HepG2 (cell line): ENCODE data around the gene UPK1A. TPM values are rescaled to one million over a fixed set of nuclear protein-coding genes. Genes with fewer than 3 reads are reported as not detected.
A peak's percentile ranks its signal among the peaks of the same experiment; 100 is the strongest.

Experiments used
- CREB1 ChIP-seq, 2 experiments: fragments of 450-650 bp in 1 of 2; IDR thresholded peaks; 2 replicates each; pipeline ENCODE4 v1.6.1; 2016 to 2017; ENCODE audit warnings: control low read depth in 1 of 2, mild to moderate bottlenecking in 1 of 2, missing compliant biosample characterization in 1 of 2, missing genetic modification characterization in 1 of 2
- DNMT3B ChIP-seq: conservative IDR thresholded peaks from 2 replicates; pipeline ENCODE4 v1.6.1; 2016; ENCODE audit warnings: missing biosample characterization, control low read depth
- ESRRA ChIP-seq: sonication (generic); formaldehyde crosslinking; IDR thresholded peaks from 2 replicates; pipeline ENCODE4 v1.5.1; 2020; ENCODE audit warnings: mild to moderate bottlenecking, low read depth, missing genetic modification reagents
- FOSL2 ChIP-seq: sonication (generic); formaldehyde crosslinking; IDR thresholded peaks from 2 replicates; pipeline ENCODE4 v1.4.0; 2020; ENCODE audit warnings: missing genetic modification reagents
- FOXP1 ChIP-seq, 2 experiments: fragments of 450-650 bp in 1 of 2; IDR thresholded peaks; 2 replicates each; pipeline ENCODE4 v1.6.1; 2017 to 2018; ENCODE audit warnings: antibody characterized with exemption in 1 of 2
- JDP2 ChIP-seq: sonication (generic); formaldehyde crosslinking; IDR thresholded peaks from 2 replicates; pipeline ENCODE4 v1.8.1; 2022; ENCODE audit warnings: missing genetic modification reagents, borderline replicate concordance
- MEIS1 ChIP-seq: sonication (generic); formaldehyde crosslinking; IDR thresholded peaks from 2 replicates; pipeline ENCODE4 v1.9.0; 2021; ENCODE audit warnings: mild to moderate bottlenecking, missing genetic modification reagents, moderate library complexity, borderline replicate concordance
- ONECUT2 ChIP-seq: sonication (generic); formaldehyde crosslinking; IDR thresholded peaks from 2 replicates; pipeline ENCODE4 v1.4.0; 2020; ENCODE audit warnings: missing genetic modification reagents
- SSRP1 ChIP-seq: IDR thresholded peaks from 2 replicates; pipeline ENCODE4 v1.6.1; 2016; ENCODE audit warnings: control low read depth
- ZBTB40 ChIP-seq, 2 experiments: fragments of 450-650 bp in 1 of 2; sonication (generic) in 1 of 2; formaldehyde crosslinking in 1 of 2; IDR thresholded peaks; 2 replicates each; pipeline versions ENCODE4 v1.6.1 to v1.8.0; 2016 to 2022; ENCODE audit warnings: antibody characterized with exemption in 1 of 2, mild to moderate bottlenecking in 1 of 2, missing genetic modification reagents in 1 of 2
- ZHX1 ChIP-seq: sonication (generic); formaldehyde crosslinking; IDR thresholded peaks from 2 replicates; pipeline ENCODE4 v1.8.1; 2022; ENCODE audit warnings: low read depth, mild to moderate bottlenecking, missing genetic modification reagents
- ZKSCAN8 ChIP-seq: IDR thresholded peaks from 2 replicates; pipeline ENCODE4 v1.6.1; 2016; ENCODE audit warnings: borderline replicate concordance, missing genetic modification reagents, missing compliant biosample characterization
- ZNF383 ChIP-seq: sonication (generic); formaldehyde crosslinking; IDR thresholded peaks from 2 replicates; pipeline ENCODE4 v1.4.0; 2020; ENCODE audit warnings: missing genetic modification reagents, mild to moderate bottlenecking, borderline replicate concordance
- ZNF740 ChIP-seq: sonication (generic); formaldehyde crosslinking; IDR thresholded peaks from 2 replicates; pipeline ENCODE4 v1.4.0; 2020; ENCODE audit warnings: missing genetic modification reagents
- ZNF761 ChIP-seq: sonication (generic); formaldehyde crosslinking; conservative IDR thresholded peaks from 2 replicates; pipeline ENCODE4 v1.4.0; 2020; ENCODE audit warnings: mild to moderate bottlenecking, missing genetic modification reagents
- ZSCAN25 ChIP-seq: sonication (generic); formaldehyde crosslinking; IDR thresholded peaks from 2 replicates; pipeline ENCODE4 v1.8.0; 2022; ENCODE audit warnings: mild to moderate bottlenecking, missing genetic modification reagents
- ZSCAN9 ChIP-seq: IDR thresholded peaks from 2 replicates; pipeline ENCODE4 v1.6.1; 2016; ENCODE audit warnings: borderline replicate concordance
- polyA plus RNA-seq, 8 experiments: library from polyadenylated mRNA; depleted of rRNA in 3 of 8; stranded (reverse) in 7 of 8; unstranded in 1 of 8; fragments of >200 nt; fragmentation: Illumina TruSeq in 4 of 8; extraction: Trizol in 4 of 8; gene quantifications; 2 replicates each; pipeline versions ENCODE4 v1.2.1 to v1.2.3, GENCODE V29; 2011 to 2016; ENCODE audit warnings: low read depth in 4 of 8, missing spikeins in 1 of 8, mixed read lengths in 1 of 8; ENCODE audit not compliant: insufficient read depth in 1 of 8
- total RNA-seq, 5 experiments: library from RNA; depleted of rRNA; stranded (reverse); fragments of >200 nt; fragmentation: Illumina TruSeq; extraction: Trizol; gene quantifications; 2 replicates each; pipeline ENCODE4 v1.2.3, GENCODE V29; 2016; ENCODE audit warnings: low read depth in 1 of 5

The UPK1A gene
- total and polyA plus RNA-seq, 2 of the 13 experiments (the other 11 are each of a cell fraction or from before 2014, with no cell fraction given), result 2.9 TPM; not detected in 1

- TF ChIP-seq ZBTB40 (IDR thresholded peaks at IDR 0.05) (no peak), ZBTB40 (CRISPR knock-in tag; IDR thresholded peaks at IDR 0.05) (no peak), ZHX1 (no peak), ZSCAN9 (CRISPR knock-in tag) (no peak), CREB1 (IDR thresholded peaks at IDR 0.05) (no peak), CREB1 (CRISPR knock-in tag; IDR thresholded peaks at IDR 0.05) (no peak), ZNF761 (no peak), ONECUT2 (CRISPR knock-in tag) (no peak), JDP2 (CRISPR knock-in tag) (no peak), FOSL2 (CRISPR knock-in tag) (peak; percentile 41; the same call in 1 of the 2 replicates), DNMT3B (CRISPR knock-in tag) (no peak), FOXP1 (IDR thresholded peaks at IDR 0.05) (no peak), FOXP1 (CRISPR knock-in tag; IDR thresholded peaks at IDR 0.05) (no peak), MEIS1 (CRISPR knock-in tag) (no peak), ZNF740 (CRISPR knock-in tag) (no peak), ESRRA (CRISPR knock-in tag) (no peak), SSRP1 (CRISPR knock-in tag) (0 out of 2 replicates have a peak, but pooled peaks have one; percentile 53), ZKSCAN8 (CRISPR knock-in tag) (no peak), ZNF383 (CRISPR knock-in tag) (no peak), ZSCAN25 (CRISPR knock-in tag) (peak; percentile 81)
Measured at GRCh38 chr19:35693835-35694599, 27.7 kb downstream of the UPK1A start (continued).
